ENCODE measurements around the gene CRBN. TPM values are rescaled to one million over a fixed set of nuclear protein-coding genes. Genes with fewer than 3 reads are reported as not detected.
A peak's percentile ranks its signal among the peaks of the same experiment; 100 is the strongest.

Gene CRBN
- total RNA-seq, 4 donors from 2014 or later, result 13.3 to 118 (median 44.6) TPM

- Histone ChIP-seq H3K4me3 (no peak overlapping the region), H3K9me3 (peaks cover 0 to 11% (median 4%) of the 10 kb centered on the region in 3 donors), H3K27ac (no peak overlapping the region), H3K27me3 (no peaks in the 10 kb centered on the region), H3K36me3 (no peaks in the 10 kb centered on the region), H3K4me1 (no peaks in the 10 kb centered on the region)
- DNase-seq, result no peak
- intact Hi-C loops (cut with DNase I), result no loop called here
- no peak for TF ChIP-seq POLR2A (IDR thresholded peaks at IDR 0.05)
- TF ChIP-seq, protein P1, sequence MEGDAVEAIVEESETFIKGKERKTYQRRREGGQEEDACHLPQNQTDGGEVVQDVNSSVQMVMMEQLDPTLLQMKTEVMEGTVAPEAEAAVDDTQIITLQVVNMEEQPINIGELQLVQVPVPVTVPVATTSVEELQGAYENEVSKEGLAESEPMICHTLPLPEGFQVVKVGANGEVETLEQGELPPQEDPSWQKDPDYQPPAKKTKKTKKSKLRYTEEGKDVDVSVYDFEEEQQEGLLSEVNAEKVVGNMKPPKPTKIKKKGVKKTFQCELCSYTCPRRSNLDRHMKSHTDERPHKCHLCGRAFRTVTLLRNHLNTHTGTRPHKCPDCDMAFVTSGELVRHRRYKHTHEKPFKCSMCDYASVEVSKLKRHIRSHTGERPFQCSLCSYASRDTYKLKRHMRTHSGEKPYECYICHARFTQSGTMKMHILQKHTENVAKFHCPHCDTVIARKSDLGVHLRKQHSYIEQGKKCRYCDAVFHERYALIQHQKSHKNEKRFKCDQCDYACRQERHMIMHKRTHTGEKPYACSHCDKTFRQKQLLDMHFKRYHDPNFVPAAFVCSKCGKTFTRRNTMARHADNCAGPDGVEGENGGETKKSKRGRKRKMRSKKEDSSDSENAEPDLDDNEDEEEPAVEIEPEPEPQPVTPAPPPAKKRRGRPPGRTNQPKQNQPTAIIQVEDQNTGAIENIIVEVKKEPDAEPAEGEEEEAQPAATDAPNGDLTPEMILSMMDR (IDR thresholded peaks at IDR 0.05), result no peak
- WGBS, 2 donors, result 39 to 40% methylated on average over 1 of the region's 1 CpG
Observed at GRCh38 chr3:3189102-3189727, 9.7 kb upstream of the CRBN start.

GRCh38 chr3:3184876-3185275 lies 5.4 kb upstream of the CRBN start:
- Histone ChIP-seq H3K9me3 (peaks cover 0 to 11% (median 4%) of the 10 kb centered on the region in 3 donors), H3K36me3 (no peaks in the 10 kb centered on the region), H3K4me1 (peaks cover 0 to 2% (median 0%) of the 10 kb centered on the region in 3 donors), H3K27ac (no peak overlapping the region), H3K27me3 (no peaks in the 10 kb centered on the region), H3K4me3 (no peak overlapping the region)
- intact Hi-C loops (cut with DNase I), result no loop called here
- no peak for DNase-seq
- WGBS, 2 donors, result 39 to 41% methylated on average over 2 of the region's 2 CpGs
- TF ChIP-seq POLR2A (IDR thresholded peaks at IDR 0.05), result no peak
- TF ChIP-seq, protein P1 (IDR thresholded peaks at IDR 0.05), result no peak

DNA sequence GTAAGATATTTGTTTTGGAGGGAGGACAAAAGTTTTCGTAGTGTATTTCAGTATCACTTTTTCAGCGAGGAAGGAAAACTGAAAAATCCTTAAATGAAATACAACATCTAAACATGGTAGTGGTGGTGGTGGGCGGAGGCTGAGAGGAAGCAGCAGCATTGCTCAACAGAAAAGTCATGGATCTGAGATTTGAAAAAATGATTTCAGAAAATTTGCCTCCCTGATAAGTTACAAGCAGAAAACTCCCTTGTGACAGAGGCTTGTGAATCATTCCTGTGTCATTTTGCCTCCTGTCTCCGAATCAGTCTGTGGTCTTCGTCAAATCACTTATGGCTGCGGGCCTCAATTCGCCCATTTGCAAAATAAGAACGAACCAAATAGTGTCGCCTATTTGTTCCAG lies 965 bp upstream of the CRBN start:
- Histone ChIP-seq H3K27ac (no peak overlapping the region), H3K36me3 (peaks cover 0 to 6% (median 0%) of the 10 kb centered on the region in 3 donors), H3K4me1 (peaks cover 7 to 35% (median 17%) of the 10 kb centered on the region in 3 donors), H3K27me3 (no peaks in the 10 kb centered on the region), H3K9me3 (no peaks in the 10 kb centered on the region), H3K4me3 (no peak overlapping the region)
- 63 to 77% methylated on average over 9 of the region's 9 CpGs for WGBS, 2 donors
- intact Hi-C loops (cut with DNase I), result no loop called here
- DNase-seq, result no peak
- TF ChIP-seq, protein P1 (IDR thresholded peaks at IDR 0.05), result no peak
- TF ChIP-seq POLR2A (IDR thresholded peaks at IDR 0.05), result no peak

DNA sequence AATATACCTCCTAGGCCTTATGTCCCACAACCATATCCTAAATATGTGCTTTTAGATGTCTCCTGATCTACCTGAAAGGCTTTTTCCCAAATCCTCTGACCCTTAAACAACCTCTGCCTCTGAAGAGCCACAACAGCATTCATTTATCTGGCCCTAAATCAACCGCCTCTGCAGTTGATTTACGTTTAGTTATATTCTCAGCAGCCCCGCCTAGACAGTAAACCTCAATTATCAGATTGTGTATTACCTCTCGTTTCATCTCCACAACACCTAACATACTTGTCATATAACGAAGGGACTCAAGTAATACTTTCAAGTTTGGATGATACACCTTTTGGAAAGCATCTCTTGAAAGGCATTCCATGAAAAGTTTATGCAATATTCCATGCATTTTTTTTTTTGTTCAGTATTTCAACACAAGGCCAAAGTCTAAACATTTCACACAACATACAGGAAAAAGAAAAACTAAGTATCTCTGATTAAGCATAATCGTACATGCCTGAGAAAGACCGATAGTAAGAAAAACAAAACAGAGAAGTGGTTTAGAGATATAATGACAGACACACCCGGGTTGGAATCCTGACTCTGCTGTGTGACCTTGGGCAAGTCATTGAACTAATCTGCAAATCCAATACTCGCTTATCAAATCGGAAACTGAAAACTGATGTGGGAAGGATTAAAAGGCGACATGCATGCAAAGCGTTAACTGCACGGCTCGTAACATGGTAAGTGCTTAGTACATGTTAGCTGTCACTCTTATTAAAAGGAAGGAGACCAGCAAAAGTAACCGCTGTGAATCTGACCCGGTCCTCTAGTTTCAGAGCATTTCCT lies 778 bp downstream of the CRBN start:
- Histone ChIP-seq H3K27ac (peak overlapping the region; percentile 80 to 91 (median 87)), H3K4me3 (peak overlapping the region; percentile 74 to 100 (median 90)), H3K27me3 (no peaks in the 10 kb centered on the region), H3K9me3 (no peaks in the 10 kb centered on the region), H3K4me1 (peaks cover 7 to 45% (median 17%) of the 10 kb centered on the region in 3 donors), H3K36me3 (peaks cover 0 to 22% (median 6%) of the 10 kb centered on the region in 3 donors)
- intact Hi-C loops (cut with DNase I), result no loop called here
- DNase-seq, result no peak
- no peak for TF ChIP-seq POLR2A (IDR thresholded peaks at IDR 0.05)
- TF ChIP-seq, protein P1 (IDR thresholded peaks at IDR 0.05), result no peak
- 18 to 22% methylated on average over 15 to 16 of the region's 16 CpGs for whole genome bisulfite sequencing, 2 donors
